ENCODE results near the gene CUEDC2.
A peak's percentile ranks its signal among the peaks of the same experiment; 100 is the strongest.

Gene CUEDC2

DNA sequence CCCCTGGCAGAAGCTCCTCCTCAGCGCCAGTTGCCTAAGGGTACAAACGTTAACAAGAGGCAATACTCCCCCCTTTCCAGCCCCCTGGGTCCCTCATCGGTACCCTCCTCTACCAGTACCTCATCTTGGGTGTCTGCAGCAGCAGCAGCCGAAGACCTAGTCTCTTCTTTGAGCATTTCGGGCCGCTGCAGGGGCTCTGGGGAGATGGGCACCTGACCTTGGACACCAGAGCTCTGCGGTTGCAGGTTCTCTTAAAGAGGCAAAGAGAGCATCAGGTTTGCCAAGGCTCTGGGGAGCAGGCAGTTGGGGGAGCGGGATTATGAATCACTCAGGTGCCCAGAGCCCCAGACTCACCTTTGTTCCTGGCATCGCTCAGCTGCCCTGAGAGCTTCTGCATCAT lies 8.2 kb downstream of the CUEDC2 start:
- DNase-seq, result no peak

DNA sequence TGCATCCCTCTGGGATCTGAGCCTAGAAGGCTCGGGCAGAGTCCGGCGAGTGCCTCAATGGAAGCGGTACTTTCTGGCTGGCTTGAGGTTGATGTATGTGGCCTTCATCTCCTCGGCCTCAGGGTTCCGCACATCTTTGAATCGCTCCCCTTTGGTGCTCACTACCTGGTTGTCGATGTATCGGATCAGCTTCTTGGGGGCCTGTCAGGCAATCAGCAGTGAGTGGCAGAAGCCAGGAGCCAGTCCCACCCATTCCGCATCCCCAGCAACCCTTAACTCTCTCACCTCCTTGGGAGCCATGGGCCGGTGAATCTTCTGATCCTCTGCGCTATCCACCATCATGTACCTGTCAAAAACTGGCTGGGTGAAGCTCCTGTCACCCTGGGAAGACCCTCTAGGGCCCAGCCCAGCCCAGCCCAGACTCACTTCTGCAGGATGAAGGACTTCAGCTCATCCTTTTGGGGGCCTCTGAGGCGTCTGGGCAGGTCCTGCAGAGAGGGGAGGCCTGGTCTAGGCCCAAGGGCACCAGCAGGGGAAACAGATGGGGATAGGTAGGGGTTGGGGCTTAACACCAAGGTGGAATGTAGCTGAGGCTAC lies 8.9 kb downstream of the CUEDC2 start:
- DNase-seq, result no peak

DNA sequence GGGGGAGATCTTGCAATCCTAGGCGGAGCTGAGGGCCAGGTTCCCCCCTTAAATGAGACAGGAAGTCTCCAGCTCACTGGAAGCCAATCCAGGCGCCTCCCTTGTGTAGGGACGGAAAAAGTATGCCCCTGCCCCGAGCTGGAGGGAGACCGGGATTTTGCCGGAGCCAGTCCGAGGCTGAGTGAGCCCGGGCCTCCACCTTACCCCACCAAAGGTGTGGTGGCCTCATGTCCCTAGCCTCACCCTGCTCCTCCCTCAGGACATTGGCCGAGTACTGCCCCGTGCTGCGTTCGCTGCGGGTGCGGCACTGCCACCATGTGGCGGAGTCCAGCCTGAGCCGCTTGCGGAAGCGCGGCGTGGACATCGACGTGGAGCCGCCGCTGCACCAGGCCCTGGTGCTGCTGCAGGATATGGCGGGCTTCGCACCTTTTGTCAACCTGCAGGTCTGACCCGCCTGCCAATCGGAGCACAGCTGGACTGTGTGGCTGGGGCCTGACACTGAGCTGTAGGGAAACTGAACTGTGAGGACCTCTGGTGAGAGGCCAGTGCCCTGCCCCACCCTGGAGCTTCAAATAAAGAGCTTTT lies 9.7 kb downstream of the CUEDC2 start:
- DNase-seq, result peak; percentile 36 to 69

DNA sequence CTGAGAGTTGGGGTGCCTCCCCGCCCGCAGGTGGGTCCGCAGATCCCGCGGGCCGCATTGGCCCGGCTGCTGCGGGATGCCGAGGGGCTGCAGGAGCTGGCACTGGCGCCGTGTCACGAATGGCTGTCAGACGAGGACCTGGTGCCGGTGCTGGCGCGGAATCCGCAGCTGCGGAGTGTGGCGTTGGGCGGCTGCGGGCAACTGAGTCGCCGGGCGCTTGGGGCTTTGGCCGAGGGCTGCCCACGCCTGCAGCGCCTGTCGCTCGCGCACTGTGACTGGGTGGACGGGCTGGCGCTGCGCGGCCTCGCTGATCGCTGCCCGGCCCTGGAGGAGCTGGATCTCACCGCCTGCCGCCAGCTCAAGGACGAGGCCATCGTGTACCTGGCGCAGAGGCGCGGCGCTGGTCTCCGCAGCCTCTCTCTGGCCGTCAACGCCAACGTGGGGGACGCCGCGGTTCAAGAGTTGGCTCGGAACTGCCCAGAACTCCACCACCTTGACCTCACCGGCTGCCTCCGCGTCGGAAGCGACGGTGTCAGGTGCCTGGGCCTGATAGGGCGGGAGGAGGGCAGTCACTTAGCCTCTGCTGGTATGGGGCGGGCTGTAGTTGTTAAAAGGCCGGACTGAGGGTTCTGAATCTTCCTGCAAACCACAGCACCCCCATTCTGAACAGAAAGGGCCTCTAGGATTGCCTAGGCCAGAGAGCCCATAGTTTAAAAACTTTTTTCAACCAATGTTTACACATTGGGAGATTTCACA lies 10.4 kb downstream of the CUEDC2 start:
- no peak for DNase-seq

DNA sequence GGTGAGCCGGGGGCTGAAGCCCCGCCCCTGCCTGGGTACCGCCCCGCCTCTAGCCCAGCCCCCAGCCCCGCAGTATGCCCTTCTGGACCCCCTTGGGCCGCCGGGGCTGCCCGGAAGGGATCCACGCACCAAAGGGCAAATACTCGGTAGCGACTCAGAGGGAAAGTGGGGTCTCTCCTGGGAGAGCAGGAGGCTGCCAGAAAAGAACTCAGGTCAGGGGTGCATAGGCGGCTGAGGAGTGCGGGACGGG lies 10.9 kb downstream of the CUEDC2 start:
- DNase-seq, result no peak

DNA sequence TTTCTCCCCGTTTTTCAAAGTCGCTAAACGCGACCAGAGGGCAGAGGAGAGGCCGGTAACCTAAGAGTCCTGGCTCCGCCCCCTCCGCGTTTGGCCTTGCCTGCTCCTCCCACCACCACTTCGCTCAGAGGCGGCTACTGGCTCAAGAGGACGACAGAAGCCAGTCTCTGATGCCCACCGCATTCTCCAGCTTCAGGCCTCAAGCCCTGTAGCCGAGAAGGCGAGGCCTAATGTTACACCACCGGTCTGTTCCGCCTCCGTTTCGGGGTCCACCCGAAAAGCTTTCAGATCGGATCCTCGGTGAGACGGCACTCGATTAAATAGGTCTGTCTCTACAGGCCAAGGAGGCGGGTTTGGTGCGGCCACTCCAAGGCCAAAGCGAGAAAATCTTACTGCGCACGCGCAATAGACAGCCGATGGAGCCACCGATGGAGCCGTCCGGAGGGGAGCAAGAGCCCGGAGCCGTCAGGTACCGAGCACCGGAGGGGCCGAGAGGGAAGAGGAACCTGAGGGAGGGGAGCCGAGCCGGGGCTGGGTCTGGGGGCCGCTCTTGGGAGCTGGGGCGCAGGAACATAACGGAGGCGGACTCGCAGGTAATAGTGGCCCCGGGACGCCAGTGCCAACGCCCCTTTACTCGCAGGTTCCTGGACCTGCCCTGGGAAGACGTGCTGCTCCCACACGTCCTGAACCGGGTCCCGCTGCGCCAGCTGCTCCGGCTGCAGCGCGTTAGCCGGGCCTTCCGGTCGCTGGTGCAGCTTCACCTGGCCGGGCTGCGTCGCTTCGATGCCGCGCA lies 11.5 kb downstream of the CUEDC2 start, which contains the start of gene FBXL15:
TSS of gene FBXL15 (plus strand) at position 123 of the 793 bp plus-strand sequence. CDS start at position 417, 294 bp downstream.
- peak; percentile 90 to 93 for DNase-seq

DNA sequence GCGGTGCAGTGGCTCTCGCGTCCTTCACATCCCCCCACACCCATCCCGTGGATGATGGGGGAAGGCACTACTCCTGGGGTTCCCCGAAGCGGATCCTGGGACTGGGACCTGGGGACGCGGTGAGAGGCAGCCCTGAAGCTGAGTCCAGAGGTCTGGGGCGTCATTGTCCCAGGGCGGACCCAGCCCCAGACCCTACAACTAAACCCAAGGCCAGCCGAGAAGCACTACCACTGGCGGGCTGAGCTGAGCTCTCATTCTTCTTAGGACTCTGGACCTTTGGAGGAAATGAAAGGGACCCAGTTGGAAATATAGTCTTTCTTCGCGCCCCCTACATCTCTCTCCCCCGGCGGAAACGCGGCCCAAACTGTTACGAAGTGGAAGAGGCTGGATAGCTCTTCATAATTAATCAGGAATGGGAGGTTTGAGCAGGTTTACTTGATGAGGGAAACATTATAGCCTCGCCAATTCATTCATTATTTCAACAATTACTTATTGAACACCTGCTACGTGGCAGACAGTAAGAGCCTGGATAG lies 12.1 kb downstream of the CUEDC2 start:
- no peak for DNase-seq

DNA sequence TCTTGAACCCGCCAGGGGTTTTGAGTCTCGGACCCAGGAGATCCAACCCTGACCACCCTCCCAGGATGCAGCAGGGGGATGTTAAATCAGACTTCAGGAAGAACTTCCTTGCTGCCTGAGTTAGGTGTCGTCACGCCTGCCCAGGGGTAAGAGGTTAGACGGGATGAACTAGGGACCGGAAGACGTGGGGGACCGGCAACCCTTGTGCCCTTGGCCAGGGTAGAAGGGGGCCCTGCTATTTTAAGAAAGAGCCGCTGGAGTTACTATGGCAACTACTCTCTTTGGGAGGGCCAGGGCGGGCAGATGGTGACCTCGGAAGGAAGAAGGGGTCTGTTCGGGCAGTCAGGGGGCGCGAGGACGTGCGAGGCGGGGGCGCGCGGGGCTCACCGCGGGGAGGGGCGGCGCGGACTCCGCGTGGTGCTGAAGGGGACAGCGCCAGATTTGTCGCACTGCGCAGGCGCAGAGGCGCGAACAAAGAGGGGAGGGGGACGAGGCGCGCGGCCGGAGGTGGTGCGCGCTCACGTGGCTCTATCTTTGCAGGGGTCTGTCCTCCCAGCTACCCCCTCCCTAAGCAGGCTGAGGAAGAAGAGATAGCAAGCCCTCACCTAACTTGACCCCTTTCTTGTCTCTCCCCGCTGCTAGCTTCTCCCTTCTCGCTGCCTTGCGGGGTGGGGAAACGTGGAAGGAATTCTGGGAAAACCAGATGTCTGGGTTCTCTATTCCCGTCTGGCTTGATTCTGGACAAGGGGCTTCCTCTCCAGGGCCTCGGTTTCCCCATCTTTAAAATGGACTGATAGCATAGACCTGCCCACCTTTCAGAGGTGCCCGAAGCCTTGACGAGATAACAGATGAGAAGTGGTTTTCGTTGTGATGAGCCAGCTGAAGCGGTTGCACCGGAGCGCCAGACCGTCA lies 12.8 kb downstream of the CUEDC2 start:
- peak; percentile 46 to 79 for DNase-seq

DNA sequence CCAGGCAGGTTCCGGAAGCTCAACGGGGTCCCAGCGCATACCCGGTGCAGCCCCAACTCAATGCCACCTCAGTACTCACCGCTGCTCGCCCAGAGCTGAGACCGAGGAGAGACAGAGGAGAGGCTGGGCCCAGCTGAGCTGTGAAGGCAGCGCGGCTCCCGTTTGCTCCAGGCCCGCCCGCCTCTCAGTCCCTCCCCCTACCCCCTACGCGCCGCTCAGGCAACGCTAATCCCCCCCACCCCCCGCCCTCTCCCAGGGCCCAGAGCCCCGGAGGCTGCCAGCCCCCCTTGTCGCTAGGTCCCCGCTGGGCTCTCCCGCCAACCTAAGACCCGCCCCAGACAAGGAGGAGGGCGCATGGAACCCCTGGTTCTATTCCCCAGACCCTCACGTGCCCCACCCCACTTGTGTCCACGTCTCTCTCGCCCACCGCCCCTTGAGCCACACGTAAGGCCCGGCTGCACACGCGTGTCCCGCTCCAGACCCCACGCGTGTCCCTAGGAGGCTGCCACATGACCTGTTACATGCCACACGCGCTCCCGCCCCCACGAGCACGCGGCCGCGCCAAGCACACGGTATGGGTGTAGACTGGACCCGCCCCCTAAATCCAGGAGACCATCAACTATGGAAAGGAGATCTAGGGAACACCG lies 13.6 kb downstream of the CUEDC2 start, which contains the start of gene PSD:
TSS of gene PSD (minus strand) at position 164 of the 647 bp plus-strand sequence. CDS start 1,747 bp downstream, outside the sequence.
- DNase-seq, result peak; percentile 26 to 61

DNA sequence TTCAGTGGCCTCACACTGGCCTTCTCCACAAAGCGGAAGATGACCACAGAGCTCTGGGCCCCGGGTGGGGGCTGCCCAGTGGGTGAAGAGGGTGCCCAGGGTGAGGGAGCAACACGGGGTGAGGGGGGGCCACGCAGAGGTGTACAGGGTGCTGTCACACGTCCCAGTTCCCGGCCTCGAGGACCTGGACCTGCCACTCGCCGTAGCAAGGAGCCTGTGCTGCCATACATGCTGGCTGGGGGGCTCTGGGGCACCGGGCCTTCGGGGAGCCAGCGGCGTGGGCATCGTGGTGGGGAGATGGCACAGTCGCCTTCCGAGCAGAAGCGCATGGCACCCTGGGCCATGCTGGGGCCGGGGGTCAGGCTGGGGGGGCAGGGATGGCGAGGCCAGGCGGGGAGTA lies 15.7 kb downstream of the CUEDC2 start:
- no peak for DNase-seq

DNA sequence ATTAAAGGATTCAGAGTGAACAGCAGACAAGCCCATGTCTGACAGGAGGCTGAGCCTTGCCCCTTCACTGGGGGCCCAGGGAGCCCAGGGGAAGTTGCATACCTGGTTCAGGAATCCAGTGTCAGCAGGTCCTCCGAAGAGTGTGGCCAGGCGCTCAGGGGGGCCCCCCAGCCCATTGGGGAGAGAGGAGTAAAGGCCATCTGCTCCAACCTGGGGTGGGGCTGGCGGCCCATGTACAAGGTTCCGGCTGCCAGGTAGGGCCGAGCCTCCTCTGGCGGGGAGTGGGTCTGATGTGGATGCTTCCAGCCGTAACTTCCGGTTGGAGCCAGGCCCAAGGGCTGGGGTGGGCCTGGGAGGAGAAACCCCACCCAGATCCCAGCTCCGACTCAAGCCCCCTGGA lies 16.1 kb downstream of the CUEDC2 start:
- DNase-seq, result no peak

DNA sequence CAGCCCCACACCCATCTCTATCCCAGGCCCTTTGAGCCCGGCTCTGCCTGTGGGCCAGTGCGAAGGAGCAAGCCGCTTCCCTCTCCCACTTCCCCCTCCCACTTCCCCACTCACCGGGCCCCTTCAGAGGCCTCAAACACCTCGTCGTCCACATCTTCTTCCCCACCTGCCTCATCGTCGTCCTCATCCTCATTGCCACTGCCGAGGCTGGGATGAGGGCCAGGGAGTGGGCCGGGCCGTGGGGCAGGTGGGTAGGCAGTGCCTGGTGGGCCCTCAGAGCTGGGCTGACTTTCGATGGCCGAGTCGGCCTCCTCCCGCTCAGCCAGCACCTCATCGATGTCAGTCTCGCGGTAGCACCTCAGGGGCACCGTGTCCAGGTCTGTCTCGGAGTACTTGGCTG lies 17.6 kb downstream of the CUEDC2 start:
- DNase-seq, result no peak

DNA sequence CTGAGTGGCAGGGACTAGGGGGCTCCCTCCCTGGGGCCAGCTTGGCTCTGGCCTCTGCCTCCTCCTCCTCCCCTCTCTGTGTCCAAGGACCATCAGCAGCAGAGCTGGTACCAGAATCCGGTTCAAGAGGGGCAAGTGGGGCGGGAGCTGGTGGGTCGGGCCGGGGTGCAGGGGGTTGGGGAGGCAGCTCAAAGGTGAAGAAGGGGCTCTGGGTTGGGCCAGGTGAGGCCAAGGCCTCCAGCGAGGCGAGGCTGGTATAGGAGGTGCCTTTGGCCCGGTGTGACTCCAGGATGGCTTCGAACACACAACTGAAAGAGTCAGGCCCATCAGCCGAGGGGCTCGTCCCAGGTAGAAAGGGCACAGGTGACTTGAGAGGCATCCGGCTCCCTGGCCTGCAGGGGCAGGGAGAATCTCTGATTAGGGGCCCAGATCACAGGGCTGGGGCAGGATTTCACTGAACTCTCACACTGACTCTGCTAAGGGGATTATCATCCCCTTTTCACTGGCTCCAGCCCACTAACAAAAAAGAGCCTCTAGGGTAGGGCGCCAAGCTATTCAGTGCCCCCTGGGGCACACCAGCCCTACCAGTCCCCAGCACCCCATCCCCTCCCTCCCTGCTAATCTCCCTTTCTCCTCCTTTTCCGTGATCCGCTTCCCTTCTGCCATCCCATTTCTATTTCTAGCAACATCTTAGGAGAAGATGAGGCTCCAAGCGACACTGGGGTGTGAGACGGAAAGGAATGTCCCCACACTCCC lies 18.4 kb downstream of the CUEDC2 start:
- DNase-seq, result no peak

DNA sequence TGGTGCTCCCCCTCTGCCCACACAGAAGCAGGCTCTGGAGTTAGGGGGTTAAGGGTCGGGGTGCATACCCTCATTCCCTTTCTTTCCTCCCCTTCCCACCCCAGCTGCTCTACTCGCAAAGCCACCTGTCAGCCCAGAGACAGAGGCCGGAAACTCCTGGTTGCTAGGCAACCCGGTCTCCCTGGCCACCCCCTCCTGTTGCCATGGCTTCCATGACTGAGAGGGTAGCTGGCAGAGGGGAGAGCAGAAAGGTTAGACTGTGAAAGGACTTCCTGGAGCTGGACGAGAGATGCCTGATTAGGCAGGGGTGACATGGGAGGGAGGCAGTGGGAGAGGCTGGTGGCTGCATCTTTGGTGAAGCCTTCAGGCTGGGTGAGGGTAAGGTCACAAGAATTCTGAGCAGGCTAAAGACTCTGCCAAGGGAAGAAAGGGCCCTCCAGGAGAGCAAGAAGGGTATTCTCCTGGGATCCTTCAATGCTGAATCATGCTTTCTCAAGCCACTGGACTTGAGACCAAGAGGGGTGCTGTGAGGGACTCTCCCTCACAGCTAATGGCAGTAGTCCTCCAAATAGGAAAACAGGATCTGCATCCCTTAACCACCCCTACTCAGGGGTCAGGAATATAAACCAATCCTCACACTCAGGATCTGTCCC lies 19.2 kb downstream of the CUEDC2 start:
- peak; percentile 45 to 61 for DNase-seq

DNA sequence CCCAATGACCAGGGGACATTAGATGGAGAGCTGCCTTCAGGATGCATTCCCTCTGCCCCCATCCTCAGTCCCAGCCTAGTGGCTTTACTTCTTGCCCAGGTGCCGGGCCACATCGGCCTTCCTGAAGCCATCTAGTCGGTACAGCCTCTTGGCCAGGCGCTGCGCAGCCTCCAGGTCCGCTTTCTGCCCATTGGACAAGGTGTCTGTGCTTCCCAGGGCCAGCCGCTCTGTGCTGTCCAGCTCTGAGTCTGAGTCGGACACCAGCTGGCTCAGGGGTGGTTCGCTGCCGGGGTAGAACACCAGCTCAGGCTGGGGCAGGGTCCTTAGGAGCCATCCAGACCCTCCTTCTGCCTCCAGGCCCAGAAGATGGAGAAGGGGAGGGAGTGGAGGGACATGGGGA lies 20.1 kb downstream of the CUEDC2 start:
- no peak for DNase-seq

DNA sequence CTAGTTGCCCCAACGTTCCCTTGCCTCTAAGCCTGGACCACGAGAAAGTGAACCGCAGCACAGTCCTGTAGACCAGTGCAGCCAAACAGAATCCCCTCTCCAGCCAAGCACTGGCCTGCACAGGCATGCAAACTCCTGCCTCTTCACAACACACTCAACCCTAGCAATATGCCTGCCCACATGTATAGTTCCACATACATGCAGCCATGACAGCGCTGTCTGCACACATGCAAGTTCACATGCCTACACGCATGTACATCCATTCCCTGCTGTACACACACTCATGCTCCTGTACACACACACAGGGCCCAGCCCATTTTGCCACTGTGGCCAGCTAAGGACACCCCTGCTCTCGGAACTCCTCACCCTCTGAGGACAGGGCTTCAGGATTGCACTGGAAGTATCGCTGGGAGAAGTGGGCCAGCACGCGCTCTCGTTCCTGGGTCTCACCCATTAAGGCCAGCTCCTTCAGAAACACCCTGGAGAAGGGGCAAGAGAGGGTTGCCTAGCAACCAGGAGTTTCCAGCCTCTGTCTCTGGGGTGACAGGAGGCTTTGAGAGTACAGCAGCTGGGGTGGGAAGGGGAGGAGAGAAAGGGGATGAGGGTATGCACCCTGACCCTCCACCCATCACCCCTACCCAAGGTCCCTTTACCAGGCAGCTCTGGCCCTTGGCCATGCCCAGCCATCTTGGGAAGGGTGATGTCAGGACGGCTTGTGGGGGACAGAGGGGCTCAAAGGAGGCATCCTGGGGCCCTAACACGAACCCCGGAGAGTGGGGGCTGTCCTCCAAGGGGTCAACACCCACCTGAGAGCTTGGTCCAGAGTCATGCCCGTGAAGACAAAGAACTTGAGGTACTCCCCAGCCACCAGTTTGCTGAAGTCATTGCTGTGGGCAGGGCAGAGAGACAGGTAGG lies 20.8 kb downstream of the CUEDC2 start:
- no peak for DNase-seq

DNA sequence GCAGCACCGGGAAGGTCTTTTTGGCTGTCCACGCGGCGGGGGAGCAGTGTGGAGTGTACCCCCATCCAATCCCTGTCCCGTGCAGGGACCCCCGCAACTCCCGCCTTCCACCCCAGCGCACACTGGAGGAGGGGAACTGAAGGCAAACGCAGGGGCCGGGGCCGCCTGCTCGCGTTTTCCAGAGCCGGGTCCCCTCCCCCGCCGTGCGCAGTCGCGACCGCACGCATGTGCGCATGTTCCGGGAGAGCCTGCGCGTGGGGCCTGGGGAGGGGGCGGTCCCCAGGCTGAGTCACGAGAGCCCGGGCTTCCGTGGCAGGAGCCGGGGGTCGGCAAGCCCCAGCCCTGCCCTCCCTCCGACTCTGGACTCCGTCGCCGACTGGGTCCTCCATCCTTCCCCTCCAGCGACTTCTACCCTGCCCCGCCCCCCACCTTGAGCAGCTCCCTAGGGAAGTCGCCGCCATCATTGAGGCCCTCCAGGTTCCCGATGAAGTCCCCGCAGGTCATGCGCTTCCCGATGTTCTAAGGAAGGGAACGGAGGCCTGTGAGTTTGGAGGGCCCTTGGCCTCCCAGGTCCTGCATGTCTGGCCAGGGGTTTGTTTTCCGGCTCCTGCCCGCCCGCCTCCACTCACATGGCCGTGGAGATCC lies 21.8 kb downstream of the CUEDC2 start:
- DNase-seq, result no peak

DNA sequence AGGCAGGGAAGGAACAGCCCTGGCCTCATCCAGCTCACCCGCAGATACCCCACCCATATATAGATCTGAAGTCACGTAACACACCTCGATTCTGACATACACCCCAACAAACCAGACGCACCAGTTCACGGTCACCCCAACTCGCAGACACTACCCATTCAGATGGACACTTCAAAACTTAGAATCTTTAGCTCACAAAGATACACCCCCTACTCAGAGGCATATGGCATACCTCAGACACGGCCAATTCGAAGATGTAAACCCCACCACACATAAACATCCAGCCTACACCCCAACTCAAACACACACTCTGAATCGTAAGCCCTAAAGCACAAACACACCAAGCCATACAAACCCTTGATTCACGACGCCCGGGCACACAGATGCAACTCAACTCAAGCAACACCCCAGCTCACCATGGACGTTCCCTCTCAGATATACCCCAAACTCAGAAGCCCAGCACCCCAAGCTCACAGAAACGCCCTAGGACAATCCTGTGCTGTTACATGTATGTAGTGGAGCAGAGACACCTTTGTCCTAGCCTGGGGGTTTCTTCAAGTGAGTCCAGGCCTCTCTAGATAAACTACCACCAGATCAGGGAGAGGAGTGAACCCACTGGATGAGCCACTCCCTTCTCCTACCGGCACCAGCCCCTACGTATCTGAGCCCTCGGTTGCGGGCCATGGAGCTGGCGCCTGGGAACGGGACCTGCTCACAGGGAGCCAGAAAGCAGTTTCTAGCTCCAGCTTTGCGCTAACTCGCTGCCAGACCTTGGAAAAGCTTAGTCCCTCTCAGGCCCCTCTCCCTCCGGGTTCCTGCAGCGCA lies 22.6 kb downstream of the CUEDC2 start:
- no peak for DNase-seq

All from NCI-H1930 (cell line).